SU-DHL-6 (cell line): ENCODE measurements around the gene PNMT.

ENCODE experiments used
- EZH2phosphoT487 ChIP-seq: fragments of 200-600 bp; sonication (generic), shearing (Covaris generic); conservative IDR thresholded peaks from 2 replicates; pipeline ENCODE4 v1.6.1; 2018; ENCODE audit warnings: mild to moderate bottlenecking, antibody characterized with exemption, low read length, moderate library complexity, mixed read lengths
- TF ChIP-seq, protein P1 (sequence below): fragments of 200-600 bp; sonication (generic); IDR thresholded peaks from one replicate; pipeline ENCODE4 v1.5.1; 2017; ENCODE audit warnings: antibody characterized with exemption, mild to moderate bottlenecking, low read length, moderate library complexity; ENCODE audit not compliant: insufficient read depth, poor library complexity, severe bottlenecking

DNA sequence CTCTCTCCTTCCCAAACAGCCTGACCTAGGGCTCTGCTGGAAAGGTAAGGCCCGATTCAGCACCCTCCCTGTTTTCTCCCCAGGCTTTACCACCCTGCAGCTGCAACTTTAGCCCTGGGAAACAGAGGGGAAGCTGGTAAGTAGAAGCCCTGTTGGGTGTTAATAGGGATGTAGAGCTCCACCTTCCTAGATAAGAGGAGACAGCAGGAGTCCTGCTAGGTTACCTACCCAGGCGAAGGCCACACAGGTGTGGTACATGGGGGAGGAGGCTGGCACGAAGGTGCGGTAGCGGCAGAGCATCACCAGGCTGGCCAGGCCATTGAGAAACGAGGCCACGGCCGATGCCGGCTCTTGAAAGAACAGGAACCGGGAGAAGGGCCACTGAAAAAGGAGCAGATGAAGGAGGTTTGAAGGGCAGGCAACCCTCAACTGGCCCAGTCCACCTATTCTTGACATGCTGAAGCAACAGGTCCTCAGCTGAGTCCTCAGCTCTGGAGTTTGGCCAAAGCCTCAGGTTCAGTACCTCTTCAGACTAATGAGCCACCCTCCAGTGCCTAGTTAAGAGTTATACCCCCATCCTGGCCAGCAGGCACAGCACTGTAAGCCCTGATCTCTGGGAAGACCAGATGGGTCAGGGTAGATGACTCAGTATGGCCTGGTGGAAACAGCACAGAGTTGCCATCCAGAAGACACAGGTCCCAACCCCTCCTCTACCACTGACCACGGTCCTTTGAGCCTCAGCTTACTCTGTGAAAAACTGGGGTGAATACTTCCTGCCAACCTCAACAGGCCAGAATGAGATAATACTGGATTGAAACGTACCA is 16.3 kb downstream of the PNMT start:
- TF ChIP-seq, protein P1, sequence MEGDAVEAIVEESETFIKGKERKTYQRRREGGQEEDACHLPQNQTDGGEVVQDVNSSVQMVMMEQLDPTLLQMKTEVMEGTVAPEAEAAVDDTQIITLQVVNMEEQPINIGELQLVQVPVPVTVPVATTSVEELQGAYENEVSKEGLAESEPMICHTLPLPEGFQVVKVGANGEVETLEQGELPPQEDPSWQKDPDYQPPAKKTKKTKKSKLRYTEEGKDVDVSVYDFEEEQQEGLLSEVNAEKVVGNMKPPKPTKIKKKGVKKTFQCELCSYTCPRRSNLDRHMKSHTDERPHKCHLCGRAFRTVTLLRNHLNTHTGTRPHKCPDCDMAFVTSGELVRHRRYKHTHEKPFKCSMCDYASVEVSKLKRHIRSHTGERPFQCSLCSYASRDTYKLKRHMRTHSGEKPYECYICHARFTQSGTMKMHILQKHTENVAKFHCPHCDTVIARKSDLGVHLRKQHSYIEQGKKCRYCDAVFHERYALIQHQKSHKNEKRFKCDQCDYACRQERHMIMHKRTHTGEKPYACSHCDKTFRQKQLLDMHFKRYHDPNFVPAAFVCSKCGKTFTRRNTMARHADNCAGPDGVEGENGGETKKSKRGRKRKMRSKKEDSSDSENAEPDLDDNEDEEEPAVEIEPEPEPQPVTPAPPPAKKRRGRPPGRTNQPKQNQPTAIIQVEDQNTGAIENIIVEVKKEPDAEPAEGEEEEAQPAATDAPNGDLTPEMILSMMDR: no peak
- TF ChIP-seq EZH2phosphoT487: no peak
